Activated CD4-positive, CD25-positive, alpha-beta regulatory T cell treated with anti-CD3 and anti-CD28 coated beads, Interleukin-2, amount 50 U/mL, for 16 hours (primary cell): Measurements from ENCODE around the gene SATB2.

Source experiments
- DNase-seq: peaks from one replicate; pipeline ENCODE4 v3.0.0-alpha.2; 2020; ENCODE audit warnings: low read depth, low spot score

The SATB2 gene

GRCh38 chr2:199452260-199452990, 5.3 kb downstream of the SATB2 start:
- DNase-seq = no peak

GRCh38 chr2:199449956-199450355, 7.8 kb downstream of the SATB2 start:
- DNase-seq = no peak

- DNase-seq = no peak
Measured at GRCh38 chr2:199449455-199449854, 8.3 kb downstream of the SATB2 start.

GRCh38 chr2:199446996-199447576, 10.7 kb downstream of the SATB2 start:
- no peak for DNase-seq

- DNase-seq = no peak
Measured at GRCh38 chr2:199444749-199445148, 13.0 kb downstream of the SATB2 start.

GRCh38 chr2:199443589-199444130, 14.1 kb downstream of the SATB2 start:
- DNase-seq = no peak

GRCh38 chr2:199442173-199442572, 15.6 kb downstream of the SATB2 start:
- no peak for DNase-seq

- DNase-seq = no peak
Measured at GRCh38 chr2:199441759-199442158, 16.0 kb downstream of the SATB2 start.

GRCh38 chr2:199440118-199440517, 17.6 kb downstream of the SATB2 start:
- no peak for DNase-seq

- no peak for DNase-seq
Measured at GRCh38 chr2:199439542-199439941, 18.2 kb downstream of the SATB2 start.

GRCh38 chr2:199439066-199439465, 18.7 kb downstream of the SATB2 start:
- DNase-seq = no peak

- no peak for DNase-seq
Measured at GRCh38 chr2:199434555-199434954, 23.2 kb downstream of the SATB2 start.

- DNase-seq = no peak
Measured at GRCh38 chr2:199433204-199433832, 24.4 kb downstream of the SATB2 start.

GRCh38 chr2:199431746-199432213, 26.0 kb downstream of the SATB2 start:
- DNase-seq = no peak

- DNase-seq = no peak
Measured at GRCh38 chr2:199430214-199430613, 27.5 kb downstream of the SATB2 start.

- no peak for DNase-seq
Measured at GRCh38 chr2:199428291-199428690, 29.4 kb downstream of the SATB2 start.

GRCh38 chr2:199424160-199424559, 33.6 kb downstream of the SATB2 start:
- no peak for DNase-seq

GRCh38 chr2:199419428-199419827, 38.3 kb downstream of the SATB2 start:
- no peak for DNase-seq

- DNase-seq = no peak
Measured at GRCh38 chr2:199414465-199414864, 43.3 kb downstream of the SATB2 start.

GRCh38 chr2:199414001-199414400, 43.7 kb downstream of the SATB2 start:
- no peak for DNase-seq

GRCh38 chr2:199409759-199410529, 47.8 kb downstream of the SATB2 start:
- DNase-seq = no peak

GRCh38 chr2:199407421-199407820, 50.3 kb downstream of the SATB2 start:
- DNase-seq = no peak
